ENCODE results near the gene CCDC32. TPM values are rescaled to one million over a fixed set of nuclear protein-coding genes. Genes with fewer than 3 reads are reported as not detected.

Gene CCDC32
- total and polyA plus RNA-seq, 2 of the 13 experiments (the other 11 are each of a cell fraction or from before 2014, with no cell fraction given), result 10.8 to 23.2 TPM

- TF ChIP-seq THAP11 (CRISPR knock-in tag; IDR thresholded peaks at IDR 0.05) (peak; percentile 87), ZBTB39 (CRISPR knock-in tag; IDR thresholded peaks at IDR 0.05) (no peak), NFKB2 (CRISPR knock-in tag; IDR thresholded peaks at IDR 0.05; ENCODE audit: borderline replicate concordance) (0 out of 2 replicates have a peak, but pooled peaks have one; percentile 20), ZNF749 (CRISPR knock-in tag; IDR thresholded peaks at IDR 0.05; ENCODE audit: borderline replicate concordance) (no peak), FLYWCH1 (CRISPR knock-in tag; IDR thresholded peaks at IDR 0.05) (no peak), NFYC (CRISPR knock-in tag; IDR thresholded peaks at IDR 0.05) (peak; percentile 90), ZNF446 (CRISPR knock-in tag; IDR thresholded peaks at IDR 0.05) (no peak), SRY (CRISPR knock-in tag; IDR thresholded peaks at IDR 0.05) (peak; percentile 81; the same call in 1 of the 2 replicates), ZFYVE20 (CRISPR knock-in tag; IDR thresholded peaks at IDR 0.05; ENCODE audit: borderline replicate concordance, low read depth) (no peak), HOXA5 (CRISPR knock-in tag; IDR thresholded peaks at IDR 0.05) (peak; percentile 23; the same call in 1 of the 2 replicates), ZNF547 (CRISPR knock-in tag; IDR thresholded peaks at IDR 0.05) (peak; percentile 62; the same call in 1 of the 2 replicates), CEBPG (CRISPR knock-in tag; IDR thresholded peaks at IDR 0.05) (no peak), ZNF713 (CRISPR knock-in tag; IDR thresholded peaks at IDR 0.05) (0 out of 2 replicates have a peak, but pooled peaks have one; percentile 49)
- TF ChIP-seq, protein P1, sequence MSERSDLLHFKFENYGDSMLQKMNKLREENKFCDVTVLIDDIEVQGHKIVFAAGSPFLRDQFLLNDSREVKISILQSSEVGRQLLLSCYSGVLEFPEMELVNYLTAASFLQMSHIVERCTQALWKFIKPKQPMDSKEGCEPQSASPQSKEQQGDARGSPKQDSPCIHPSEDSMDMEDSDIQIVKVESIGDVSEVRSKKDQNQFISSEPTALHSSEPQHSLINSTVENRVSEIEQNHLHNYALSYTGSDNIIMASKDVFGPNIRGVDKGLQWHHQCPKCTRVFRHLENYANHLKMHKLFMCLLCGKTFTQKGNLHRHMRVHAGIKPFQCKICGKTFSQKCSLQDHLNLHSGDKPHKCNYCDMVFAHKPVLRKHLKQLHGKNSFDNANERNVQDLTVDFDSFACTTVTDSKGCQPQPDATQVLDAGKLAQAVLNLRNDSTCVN (CRISPR knock-in tag; IDR thresholded peaks at IDR 0.05; ENCODE audit: borderline replicate concordance), result peak; percentile 72; the same call in 1 of the 2 replicates
- TF ChIP-seq, protein P2, sequence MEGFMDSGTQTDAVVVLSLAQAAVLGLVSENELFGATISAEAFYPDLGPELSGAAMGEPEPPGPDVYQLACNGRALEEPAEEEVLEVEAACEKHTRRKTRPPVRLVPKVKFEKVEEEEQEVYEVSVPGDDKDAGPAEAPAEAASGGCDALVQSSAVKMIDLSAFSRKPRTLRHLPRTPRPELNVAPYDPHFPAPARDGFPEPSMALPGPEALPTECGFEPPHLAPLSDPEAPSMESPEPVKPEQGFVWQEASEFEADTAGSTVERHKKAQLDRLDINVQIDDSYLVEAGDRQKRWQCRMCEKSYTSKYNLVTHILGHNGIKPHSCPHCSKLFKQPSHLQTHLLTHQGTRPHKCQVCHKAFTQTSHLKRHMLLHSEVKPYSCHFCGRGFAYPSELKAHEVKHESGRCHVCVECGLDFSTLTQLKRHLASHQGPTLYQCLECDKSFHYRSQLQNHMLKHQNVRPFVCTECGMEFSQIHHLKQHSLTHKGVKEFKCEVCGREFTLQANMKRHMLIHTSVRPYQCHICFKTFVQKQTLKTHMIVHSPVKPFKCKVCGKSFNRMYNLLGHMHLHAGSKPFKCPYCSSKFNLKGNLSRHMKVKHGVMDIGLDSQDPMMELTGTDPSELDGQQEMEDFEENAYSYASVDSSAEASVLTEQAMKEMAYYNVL (CRISPR knock-in tag; IDR thresholded peaks at IDR 0.05; ENCODE audit: borderline replicate concordance), result peak; percentile 55; the same call in 1 of the 2 replicates
- TF ChIP-seq, protein P3, sequence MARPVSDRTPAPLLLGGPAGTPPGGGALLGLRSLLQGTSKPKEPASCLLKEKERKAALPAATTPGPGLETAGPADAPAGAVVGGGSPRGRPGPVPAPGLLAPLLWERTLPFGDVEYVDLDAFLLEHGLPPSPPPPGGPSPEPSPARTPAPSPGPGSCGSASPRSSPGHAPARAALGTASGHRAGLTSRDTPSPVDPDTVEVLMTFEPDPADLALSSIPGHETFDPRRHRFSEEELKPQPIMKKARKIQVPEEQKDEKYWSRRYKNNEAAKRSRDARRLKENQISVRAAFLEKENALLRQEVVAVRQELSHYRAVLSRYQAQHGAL (CRISPR knock-in tag; IDR thresholded peaks at IDR 0.05; ENCODE audit: not compliant biosample characterization), result no peak
- TF ChIP-seq, protein P4, sequence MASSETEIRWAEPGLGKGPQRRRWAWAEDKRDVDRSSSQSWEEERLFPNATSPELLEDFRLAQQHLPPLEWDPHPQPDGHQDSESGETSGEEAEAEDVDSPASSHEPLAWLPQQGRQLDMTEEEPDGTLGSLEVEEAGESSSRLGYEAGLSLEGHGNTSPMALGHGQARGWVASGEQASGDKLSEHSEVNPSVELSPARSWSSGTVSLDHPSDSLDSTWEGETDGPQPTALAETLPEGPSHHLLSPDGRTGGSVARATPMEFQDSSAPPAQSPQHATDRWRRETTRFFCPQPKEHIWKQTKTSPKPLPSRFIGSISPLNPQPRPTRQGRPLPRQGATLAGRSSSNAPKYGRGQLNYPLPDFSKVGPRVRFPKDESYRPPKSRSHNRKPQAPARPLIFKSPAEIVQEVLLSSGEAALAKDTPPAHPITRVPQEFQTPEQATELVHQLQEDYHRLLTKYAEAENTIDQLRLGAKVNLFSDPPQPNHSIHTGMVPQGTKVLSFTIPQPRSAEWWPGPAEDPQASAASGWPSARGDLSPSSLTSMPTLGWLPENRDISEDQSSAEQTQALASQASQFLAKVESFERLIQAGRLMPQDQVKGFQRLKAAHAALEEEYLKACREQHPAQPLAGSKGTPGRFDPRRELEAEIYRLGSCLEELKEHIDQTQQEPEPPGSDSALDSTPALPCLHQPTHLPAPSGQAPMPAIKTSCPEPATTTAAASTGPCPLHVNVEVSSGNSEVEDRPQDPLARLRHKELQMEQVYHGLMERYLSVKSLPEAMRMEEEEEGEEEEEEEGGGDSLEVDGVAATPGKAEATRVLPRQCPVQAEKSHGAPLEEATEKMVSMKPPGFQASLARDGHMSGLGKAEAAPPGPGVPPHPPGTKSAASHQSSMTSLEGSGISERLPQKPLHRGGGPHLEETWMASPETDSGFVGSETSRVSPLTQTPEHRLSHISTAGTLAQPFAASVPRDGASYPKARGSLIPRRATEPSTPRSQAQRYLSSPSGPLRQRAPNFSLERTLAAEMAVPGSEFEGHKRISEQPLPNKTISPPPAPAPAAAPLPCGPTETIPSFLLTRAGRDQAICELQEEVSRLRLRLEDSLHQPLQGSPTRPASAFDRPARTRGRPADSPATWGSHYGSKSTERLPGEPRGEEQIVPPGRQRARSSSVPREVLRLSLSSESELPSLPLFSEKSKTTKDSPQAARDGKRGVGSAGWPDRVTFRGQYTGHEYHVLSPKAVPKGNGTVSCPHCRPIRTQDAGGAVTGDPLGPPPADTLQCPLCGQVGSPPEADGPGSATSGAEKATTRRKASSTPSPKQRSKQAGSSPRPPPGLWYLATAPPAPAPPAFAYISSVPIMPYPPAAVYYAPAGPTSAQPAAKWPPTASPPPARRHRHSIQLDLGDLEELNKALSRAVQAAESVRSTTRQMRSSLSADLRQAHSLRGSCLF (CRISPR knock-in tag; IDR thresholded peaks at IDR 0.05; ENCODE audit: borderline replicate concordance), result no peak
Measured at GRCh38 chr15:40569129-40569953, 4.5 kb upstream of the CCDC32 start, which contains the start of gene RPUSD2 (continued).
